RWPE2 (cell line): ENCODE results near the gene USP36.

Source experiments
- ATAC-seq: fragments of 200-7000 bp; cut with Tn5 transposase; 3 replicates; pipeline ENCODE4 v1.9.1; 2021; ENCODE audit warnings: low read depth
- DNase-seq: peaks from one replicate; pipeline ENCODE4 v3.0.0-alpha.2; 2020; ENCODE audit warnings: low spot score
- H3K27ac ChIP-seq: fragments of 450-650 bp; 2 replicates; pipeline ENCODE4 v1.5.1; 2017; ENCODE audit warnings: mild to moderate bottlenecking; ENCODE audit not compliant: poor library complexity, severe bottlenecking
- H3K27me3 ChIP-seq: fragments of 250-450 bp; sonication (Bioruptor Pico); 2 replicates; pipeline ENCODE4 v1.5.1; 2021; ENCODE audit warnings: mild to moderate bottlenecking, moderate library complexity; ENCODE audit not compliant: insufficient read depth, poor library complexity, severe bottlenecking
- H3K36me3 ChIP-seq: fragments of 250-450 bp; sonication (Bioruptor Pico); 2 replicates; pipeline ENCODE4 v1.5.1; 2020; ENCODE audit warnings: low read depth, mild to moderate bottlenecking, moderate library complexity
- H3K4me1 ChIP-seq: fragments of 250-450 bp; sonication (Bioruptor Pico); 2 replicates; pipeline ENCODE4 v1.5.1; 2021; ENCODE audit warnings: mild to moderate bottlenecking, moderate library complexity; ENCODE audit not compliant: insufficient read depth, poor library complexity, severe bottlenecking
- H3K4me3 ChIP-seq: fragments of 250-450 bp; sonication (Bioruptor Pico); 2 replicates; pipeline ENCODE4 v1.5.1; 2021; ENCODE audit warnings: mild to moderate bottlenecking, moderate library complexity; ENCODE audit not compliant: severe bottlenecking
- H3K9me3 ChIP-seq: fragments of 250-450 bp; sonication (Bioruptor Pico); 2 replicates; pipeline ENCODE4 v1.5.1; 2021; ENCODE audit warnings: mild to moderate bottlenecking, moderate library complexity; ENCODE audit not compliant: severe bottlenecking
- CTCF ChIP-seq: fragments of 450-650 bp; IDR thresholded peaks from one replicate; pipeline ENCODE4 v1.5.1; 2017; ENCODE audit warnings: mild to moderate bottlenecking, moderate library complexity; ENCODE audit not compliant: poor library complexity, severe bottlenecking

The USP36 gene

GRCh38 chr17:78748048-78748729 lies 92.4 kb downstream of the USP36 start:
- ATAC-seq, result no peak
- no peak for DNase-seq
- Histone ChIP-seq H3K4me3 (no peak overlapping the region), H3K36me3 (no peaks in the 10 kb centered on the region; the same call in 1 of the 2 replicates), H3K27me3 (no peaks in the 10 kb centered on the region), H3K27ac (peak overlapping the region; percentile 41), H3K9me3 (no peaks in the 10 kb centered on the region), H3K4me1 (peaks cover 24% of the 10 kb centered on the region)
- TF ChIP-seq CTCF, result no peak

DNA sequence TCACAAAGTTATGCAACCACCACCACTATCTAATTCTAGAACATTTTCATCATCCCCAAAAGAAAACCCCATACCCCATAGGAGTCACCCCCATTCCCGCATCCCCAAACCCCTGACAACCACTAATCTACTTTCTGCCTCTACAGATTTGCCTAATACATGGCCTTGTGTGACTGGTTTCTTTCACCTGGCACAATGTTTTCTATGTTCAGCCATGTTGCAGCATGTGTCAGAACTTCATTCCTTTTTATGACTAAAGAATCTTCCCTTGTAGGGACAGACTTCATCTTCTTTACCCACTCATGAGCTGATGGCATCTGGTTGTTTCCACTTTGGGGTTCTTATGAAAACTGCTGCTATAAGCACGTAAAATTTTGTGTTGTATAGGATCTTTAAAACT lies 93.1 kb downstream of the USP36 start:
- Histone ChIP-seq H3K27ac (peak overlapping the region; percentile 41), H3K36me3 (no peaks in the 10 kb centered on the region; the same call in 1 of the 2 replicates), H3K9me3 (no peaks in the 10 kb centered on the region), H3K4me1 (peaks cover 24% of the 10 kb centered on the region), H3K27me3 (no peaks in the 10 kb centered on the region), H3K4me3 (no peak overlapping the region)
- no peak for DNase-seq
- no peak for TF ChIP-seq CTCF
- ATAC-seq, result no peak

DNA sequence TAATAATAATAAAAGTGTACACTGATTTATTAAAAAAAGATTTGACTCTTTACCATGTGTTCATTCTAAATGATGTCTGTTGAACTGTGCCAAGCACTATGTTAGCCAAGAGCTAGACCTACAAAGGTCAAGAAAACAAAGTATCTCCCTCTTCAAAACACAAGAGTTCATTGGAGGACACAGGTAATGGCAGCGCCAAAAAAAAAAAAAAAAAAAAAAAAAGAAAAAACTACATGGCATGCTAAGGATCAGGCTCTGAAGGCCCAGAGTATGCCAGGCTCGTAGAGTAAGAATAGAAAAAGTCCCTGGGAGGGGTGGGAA lies 93.7 kb downstream of the USP36 start:
- no peak overlapping the region for H3K27ac ChIP-seq
- TF ChIP-seq CTCF, result no peak
- no peak overlapping the region for H3K4me3 ChIP-seq
- no peaks in the 10 kb centered on the region for H3K27me3 ChIP-seq
- peaks cover 27% of the 10 kb centered on the region for H3K4me1 ChIP-seq
- no peaks in the 10 kb centered on the region for H3K9me3 ChIP-seq
- no peak for ATAC-seq
- no peaks in the 10 kb centered on the region; the same call in 1 of the 2 replicates for H3K36me3 ChIP-seq
- no peak for DNase-seq

- Histone ChIP-seq H3K4me3 (no peak overlapping the region), H3K4me1 (peaks cover 28% of the 10 kb centered on the region), H3K27me3 (no peaks in the 10 kb centered on the region), H3K36me3 (no peaks in the 10 kb centered on the region; the same call in 1 of the 2 replicates), H3K27ac (no peak overlapping the region), H3K9me3 (no peaks in the 10 kb centered on the region)
- no peak for ATAC-seq
- no peak for DNase-seq
- no peak for TF ChIP-seq CTCF
Measured at GRCh38 chr17:78746263-78746948, 94.2 kb downstream of the USP36 start.
